Endometrium (tissue), 2 donors: ENCODE results near the gene IFNK.
A peak's percentile ranks its signal among the peaks of the same experiment; 100 is the strongest.

Experiments used
- FAIRE-seq: peaks from 2 replicates; lab custom pipeline; 2012; peaks lifted over from hg19 to GRCh38; lab: Jason Lieb, UNC
- donor health status: control.
- donor health status: control.

The IFNK gene

DNA sequence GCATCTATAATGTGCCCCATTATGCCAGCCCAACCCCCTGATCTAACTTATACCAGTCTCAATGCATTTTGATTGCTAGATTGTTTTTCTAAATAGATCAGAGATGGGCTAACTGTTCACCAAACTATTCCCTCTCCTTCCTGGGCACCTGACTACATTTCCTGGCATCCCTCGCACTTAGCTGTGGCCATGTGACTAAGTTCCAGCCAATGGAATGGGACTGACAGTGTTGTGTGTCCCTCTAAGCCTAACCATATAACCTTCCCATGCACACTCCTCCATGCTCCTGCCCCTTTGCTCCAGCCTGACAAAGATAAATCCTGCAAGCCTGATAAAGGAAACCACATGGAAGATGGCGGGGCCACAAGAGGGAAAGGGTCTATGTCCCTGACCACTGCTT lies 12.3 kb upstream of the IFNK start:
- FAIRE-seq: no peak

DNA sequence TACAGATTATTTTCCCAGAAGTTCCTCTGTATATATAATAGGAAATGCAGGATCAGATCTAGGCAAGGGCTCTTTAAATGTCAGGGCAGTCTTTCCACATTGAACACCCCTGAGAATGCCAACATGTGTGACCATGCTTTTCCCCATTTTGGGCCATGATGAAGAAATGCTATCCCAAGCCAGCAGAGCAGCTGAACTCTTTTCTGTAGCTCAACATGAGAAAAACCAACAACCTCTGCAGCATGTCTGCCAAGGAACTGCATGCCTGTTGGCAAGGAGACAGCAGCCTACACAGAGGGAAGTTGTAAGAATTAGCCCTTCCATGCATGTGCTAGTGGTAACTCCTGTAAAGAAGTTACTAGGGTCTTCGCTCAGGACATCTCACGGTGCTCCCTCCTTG lies 9.5 kb upstream of the IFNK start:
- no peak for FAIRE-seq

DNA sequence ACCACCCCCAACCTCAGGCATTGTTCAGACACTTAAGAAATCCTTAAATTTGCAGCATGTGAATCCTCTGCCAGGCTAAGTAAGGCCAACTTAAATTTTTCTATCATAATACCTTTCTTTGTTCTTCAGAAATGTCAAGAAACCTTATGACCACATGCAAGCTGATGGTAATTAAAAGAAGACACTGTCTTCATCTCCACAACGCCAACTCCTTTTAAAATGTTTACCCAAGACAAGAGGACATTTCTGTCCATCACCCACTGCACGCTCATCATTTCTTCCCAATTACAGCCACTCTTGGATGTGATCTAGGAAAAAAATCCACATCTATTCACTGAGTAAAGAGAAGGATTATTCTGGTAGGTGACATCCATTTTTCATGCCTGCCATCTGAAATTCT lies 6.1 kb upstream of the IFNK start:
- FAIRE-seq: no peak

DNA sequence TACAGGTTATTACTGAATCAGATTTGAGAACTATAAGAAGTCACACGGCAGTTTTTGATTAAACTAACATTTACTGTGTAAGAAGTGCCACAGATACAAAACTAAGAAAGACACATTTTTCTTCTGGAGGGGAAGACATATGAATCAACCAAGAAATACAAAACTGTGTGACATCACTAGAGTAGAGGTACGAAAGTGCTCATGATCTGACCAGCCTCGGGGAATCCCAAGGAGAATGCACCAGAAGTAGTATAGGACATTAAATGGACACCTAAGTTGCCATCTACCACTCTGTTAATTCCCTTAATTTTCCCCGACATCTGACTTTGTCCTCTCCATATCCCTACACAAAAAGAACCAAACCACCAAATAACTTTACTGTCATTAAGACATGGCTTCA lies 5.3 kb upstream of the IFNK start:
- no peak for FAIRE-seq

DNA sequence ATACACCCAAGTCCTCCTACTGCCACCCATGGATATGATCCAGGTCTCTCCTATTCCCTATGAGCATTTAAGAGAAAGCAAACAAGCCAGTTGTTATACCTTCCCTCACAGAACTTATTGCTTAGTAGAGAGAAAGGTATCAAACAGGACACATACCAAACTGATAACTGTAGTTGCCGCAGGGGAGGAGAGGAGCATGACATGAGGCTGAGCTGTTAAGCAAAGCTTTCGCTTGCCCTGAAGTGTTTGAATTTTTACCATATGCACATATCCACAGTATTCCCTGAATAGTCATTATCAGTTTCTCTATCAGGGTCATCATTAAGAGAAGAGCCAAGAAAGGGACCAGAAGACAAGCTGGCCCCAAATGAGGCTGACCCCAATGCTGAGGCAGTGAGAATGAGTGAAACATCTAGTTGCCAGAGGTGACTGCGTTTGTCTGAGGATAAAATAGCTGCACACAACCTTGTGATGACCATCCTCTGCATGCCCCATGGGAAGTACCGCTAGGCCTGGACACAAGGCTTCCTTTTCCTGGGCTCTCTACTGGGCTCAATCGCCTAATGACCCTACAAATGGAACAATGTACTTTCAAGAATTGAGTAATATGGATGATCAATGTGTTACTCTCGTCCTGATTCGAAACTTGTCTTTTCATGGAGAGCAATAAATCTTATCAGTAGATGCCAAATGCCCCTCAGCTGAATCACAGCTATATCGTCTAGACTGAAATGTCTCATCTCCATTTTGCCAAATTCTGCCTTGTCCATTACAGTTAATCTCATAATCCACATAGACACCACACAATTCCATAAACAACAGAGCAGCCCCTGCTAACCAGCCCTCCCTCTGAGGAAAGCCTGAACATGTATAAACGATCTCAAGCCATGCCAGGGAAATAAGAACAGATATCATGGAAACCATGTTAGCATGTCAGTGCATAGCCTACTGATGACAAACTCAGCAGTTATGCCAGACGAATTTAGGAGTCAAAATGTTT lies 4.3 kb upstream of the IFNK start:
- no peak for FAIRE-seq

DNA sequence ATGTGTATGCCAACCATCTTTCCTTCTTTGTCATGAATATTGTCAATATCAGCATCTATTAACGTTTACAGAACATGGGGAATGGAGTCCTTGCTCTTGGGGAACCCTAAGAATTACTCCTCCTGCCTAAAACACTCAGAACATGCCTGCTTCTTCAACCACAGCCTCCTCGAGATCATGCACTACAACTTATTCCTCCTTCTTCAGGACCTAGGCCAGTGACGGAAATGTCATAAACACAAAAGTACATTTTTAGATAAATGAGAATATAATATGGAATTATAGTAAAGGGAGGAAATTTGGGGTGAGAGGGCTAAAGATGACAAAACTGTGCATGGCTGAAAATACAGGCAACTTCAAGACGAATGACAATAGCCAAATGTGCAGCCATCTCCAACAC lies 3.1 kb upstream of the IFNK start:
- FAIRE-seq: no peak

DNA sequence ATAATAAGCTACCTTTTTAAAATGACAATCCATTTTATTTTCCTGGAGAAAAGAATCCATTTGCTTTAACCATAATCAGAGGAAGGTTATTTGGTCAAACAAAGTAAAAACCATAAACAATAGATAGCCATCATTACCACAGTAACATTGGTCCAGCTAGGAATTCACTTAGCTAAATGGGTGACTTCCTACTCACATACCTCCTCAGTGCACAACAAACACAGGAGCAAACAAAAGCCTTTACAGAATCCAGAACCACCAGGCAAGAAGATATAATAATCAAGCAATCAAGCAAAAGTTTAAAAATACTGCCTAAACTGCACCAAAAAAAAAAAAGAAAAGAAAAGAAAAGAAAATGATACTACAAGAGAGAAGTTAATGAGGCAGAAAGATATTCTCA lies 949 bp upstream of the IFNK start:
- no peak for FAIRE-seq

DNA sequence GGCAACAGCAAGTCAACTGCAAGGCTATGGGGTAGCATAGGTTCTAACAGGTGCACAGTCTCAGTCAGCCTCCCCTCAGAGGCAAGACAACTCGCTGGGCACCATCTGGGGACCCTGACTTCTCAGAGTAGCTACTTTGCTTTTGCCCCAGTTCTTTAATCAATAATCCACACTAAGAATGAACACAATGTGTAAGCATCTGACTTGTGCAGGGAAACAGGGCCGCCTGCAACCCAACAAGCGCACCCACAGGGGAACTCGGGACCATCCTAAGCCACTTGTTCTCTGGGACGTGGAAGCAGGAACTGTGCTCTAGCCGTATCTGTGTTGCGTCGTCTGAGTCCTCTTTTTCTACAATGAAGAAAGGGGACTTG lies 3.6 kb downstream of the IFNK start:
- no peak for FAIRE-seq

DNA sequence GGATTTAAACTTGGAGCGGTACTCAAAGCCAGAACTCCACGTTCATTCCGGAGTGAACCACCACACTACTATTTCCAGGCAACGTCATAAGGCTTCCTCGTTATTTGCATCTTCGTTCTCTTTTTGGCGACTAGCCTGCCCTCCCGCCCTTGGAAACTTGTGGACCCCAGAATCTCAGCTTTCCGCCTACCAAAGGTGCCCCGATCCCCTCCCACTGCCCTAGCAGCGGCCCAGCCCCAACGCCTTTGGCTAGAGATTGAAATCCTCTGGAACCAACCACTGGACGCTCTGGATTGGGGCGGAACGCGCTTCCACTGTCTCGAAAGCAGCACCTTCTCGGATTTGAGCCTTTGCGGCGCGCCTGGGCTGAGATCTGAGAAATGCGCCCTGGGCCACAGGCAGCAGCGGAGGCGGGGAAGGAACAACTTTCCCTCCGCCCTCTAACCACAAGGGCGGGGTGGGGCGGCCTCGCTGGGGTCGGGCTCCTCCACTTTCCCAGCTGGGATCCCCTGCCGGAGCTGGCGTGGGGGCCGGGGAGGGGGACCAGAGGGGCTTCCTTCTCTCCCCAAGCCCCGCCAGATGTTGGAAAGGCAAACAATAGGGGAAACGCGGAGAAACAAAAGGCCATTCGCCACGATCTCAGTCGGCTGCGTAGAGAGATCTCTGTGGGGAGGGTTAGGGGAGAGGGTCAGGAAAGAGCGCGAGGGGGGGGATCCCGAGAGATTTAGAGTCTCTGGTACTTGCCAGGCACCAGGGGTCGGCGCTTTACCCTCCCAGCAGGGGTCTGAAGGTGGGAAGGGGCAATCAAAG lies 4.2 kb downstream of the IFNK start:
- no peak for FAIRE-seq

DNA sequence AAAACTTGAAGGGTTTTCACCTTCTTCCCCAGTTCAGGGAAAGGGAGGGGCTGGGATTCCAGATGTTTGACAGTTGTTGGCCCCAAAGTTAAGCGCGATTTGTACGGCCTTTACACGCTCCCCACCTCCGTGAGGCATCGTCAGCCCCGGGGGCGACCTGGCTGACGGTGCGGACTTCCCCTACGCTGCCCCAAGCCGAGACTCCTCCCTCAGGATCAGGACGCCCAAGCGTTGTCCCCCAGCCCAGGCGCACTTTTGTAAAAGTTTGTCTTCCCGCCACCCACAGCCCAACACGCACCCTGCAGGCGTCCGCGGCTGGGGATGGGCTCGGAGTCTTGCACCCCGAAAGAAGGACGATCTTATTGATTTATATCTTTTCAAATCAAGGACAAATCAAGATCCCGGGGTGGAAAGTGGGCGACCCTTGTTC lies 4.8 kb downstream of the IFNK start:
- FAIRE-seq: no peak

DNA sequence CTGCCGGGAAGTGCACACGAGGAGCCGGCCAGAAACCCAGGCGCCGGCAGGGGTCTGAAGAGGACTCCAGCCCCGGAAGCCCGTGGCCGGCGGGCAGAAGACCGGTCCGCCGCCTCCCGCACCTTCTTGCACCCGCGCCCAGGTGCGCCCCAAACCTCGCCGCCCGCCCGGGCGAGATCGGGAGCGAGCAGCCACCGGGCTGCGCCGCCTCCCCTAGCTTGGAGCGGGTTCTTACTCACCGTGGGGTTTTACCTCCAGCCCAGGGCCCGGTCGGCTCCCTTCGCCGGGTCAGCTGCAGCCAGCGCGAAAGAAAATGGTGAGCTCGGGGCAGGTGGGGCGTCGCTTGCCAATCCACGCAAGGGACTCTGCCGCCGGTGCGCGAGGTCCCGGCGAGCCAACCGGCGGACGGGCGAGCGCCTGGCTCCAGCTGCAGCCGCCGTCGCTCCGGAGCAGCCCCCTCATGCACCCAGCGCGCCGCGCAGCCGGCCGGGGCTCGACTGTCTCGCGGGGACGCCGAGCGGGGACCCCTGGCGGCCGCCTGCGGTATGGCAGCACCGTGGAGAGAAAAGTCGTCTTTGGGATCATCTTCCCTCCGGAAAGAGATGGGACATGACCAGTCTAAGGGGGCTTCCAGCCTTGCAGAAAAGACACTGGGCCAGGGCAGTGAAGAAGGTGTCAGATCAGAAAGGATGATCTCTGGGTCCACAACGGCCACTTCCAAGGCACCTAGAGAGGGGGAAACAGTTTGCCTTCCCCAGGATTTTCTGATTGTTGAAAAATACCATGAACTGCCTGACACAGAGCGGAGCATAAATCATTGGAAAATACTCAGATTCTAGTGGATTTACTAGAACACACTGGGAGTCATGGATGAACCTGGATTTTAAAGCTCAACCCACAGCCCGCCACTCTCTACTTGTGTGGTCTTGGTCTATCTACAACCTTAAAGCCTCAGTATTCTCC lies 5.5 kb downstream of the IFNK start, which contains the start of gene MOB3B:
MOB3B (minus strand) TSS at position 499 of the 963 bp plus-strand sequence. CDS start 74,264 bp downstream, outside the sequence.
- no peak for FAIRE-seq

DNA sequence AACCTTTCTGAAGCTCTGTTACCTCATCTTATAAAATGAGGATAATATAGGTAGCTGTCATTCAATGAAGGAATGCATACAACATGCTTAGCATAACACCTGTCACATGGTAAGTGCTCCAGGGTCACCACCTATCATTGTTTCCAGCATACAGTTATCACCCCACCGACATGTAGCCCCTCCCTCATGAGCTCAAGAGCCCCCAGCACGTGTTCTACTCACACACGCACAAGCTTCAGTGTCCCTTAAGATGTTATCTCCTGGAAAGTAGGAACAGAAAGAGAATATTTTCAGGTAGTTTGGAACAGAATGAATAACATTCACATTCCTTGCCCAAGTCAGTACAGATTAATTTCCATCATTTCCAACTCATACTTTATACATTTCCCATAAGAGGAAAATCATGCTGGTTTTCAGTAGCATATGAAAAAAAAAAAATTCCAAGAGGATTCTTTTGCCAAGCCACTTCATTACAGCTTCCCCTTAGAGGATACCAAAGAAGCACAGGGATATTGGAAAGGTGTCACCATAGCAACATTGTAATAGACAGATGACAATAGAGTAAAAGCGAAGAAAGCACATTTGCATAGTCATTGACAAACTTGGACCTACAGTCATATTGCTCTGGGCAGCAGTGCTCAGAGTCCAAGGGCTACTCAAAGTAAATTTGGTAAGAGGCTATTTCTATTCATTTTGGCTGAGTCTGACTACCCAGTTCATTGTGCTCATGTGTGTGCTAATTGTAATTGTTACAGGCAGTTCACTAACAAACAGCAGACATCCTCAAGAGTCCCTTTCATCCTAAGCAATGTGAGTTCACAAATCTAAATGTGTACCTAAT lies 7.0 kb downstream of the IFNK start:
- FAIRE-seq: no peak

DNA sequence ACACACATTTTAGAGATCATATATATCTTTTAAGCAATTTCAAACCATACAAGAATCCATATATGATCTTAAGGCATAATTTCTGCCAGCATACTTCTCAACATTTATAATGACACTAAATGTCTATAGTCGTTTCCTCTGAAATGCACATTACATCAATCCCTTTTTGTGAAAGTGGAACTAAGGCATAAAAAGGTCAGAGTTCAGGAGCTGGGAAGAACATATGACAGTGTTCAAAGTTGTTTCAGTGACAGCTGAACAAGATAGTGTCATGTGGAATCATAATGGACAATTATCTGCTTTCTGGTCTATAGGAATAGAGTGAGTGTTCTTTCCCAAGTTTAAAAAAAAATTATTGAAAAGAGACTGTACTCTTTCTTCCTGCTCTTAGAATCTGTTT lies 8.0 kb downstream of the IFNK start:
- FAIRE-seq: no peak

DNA sequence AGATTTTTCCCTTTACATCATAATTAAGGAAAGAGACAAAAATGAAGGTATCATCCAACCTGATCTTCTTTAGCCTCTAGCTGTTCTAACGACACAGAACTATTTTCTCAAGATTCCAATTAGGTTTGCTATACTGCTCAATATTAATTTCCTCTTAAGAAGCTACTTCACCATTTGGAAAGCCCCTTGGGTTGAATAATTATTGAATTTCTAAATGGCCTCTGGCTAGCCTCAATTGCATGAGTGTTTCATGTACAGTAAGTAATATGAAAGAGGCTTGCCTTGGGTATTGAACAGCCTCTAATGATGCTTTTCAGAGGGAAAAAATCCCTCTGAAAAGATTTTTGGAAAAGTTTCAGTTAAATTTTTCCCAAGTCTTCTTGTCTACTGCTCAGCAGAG lies 9.2 kb downstream of the IFNK start:
- FAIRE-seq: no peak

DNA sequence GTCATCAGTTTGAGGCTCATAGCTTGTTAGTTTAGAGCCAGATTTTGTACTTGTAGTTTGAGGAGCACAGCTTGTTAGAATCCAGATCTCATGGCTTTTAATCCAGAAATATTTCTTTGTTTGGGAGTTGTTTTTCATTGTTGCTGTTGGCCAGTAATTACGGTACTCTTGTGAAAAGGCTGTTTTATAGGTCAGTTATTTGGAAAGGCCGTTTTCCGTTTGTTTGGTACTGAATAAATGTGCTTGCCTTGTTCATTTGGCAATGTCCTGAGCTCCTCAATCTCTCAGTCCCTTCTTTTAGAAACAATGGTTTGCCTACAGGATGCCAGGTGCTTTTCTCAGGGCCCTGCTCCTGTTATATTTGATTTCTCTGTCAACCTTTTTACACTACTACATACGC lies 10.0 kb downstream of the IFNK start:
- FAIRE-seq: peak; percentile 59

DNA sequence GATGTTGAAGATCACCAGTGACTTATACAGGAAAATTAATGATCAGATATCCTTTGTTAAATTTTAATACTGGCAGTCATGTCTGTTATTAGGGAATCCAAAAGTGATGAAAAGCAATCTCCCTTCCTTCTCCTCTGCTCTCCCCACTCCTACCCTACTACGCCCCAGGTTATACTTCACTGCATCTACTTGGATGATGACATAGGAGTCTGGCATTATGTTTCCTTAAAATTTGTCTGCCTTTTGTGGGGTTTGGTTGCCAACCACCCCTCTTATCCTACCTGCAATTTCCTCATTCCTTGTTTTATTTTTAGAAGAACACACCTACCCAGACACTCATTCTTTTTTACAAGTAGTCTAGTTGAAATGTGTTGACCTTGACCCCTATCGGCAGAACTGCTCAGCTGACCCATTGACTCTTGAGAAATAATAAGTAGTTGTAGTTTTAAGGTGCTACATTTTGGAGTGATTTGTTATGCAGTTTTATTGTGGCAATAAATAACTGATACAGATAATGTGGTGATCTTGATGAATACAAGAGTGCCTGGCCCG lies 10.6 kb downstream of the IFNK start:
- FAIRE-seq: no peak

DNA sequence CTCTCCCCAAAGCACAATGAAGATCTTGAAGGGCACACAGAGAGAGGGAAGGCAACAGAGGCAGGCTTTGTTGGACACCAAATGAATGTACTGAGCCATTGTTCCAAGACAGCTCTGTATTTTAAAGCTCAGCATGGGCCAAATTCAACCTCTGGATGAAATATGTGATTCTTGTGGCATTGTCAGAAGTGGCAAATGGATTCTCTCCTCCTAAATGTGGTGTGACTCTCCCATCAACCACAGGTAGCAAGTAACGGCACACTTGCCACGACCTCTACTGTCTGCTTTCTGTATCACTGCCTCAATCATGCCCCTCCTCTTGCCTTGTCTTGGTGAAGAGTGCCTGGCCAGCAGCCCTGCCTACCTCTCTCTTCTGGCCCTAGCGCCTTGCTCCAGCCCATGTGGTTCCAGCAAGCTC lies 11.6 kb downstream of the IFNK start:
- FAIRE-seq: no peak

DNA sequence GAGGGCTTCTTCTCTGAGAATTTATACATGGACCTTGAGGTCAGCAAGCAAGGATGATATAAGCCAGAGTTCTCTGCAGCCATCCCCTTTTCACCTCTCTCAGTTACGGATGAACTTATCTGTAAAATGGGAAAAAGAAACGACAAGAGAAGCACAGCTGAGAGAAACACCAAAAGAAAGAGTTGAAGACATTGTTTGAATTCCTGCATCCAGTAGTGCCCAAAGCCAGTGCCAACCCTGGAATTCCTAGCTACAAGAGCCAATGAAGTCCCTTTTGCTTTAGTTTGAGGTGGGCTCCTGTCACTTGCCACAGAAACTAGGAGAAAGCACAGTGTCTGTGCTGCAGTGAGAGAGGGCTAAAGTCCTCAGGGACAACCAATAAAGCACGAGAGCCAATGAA lies 12.1 kb downstream of the IFNK start:
- no peak for FAIRE-seq

DNA sequence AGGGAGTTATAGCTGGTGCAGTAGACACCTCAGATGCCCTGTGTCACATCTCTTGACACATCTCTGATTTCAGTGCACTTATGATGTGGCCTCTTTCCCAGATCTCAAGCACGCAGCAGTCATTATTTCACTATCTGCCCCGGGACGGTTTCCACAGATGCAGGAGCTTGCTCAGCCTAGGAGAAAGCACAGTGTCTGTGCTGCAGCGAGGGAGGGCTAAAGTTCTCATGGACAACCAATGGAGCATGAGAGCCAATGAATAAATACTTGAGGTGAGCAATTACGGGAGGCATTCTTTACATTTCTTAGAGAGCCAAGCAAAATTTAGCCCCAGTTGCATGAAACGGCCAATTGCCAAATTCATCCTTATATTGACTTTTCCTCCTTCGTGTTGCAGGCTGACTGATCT lies 12.9 kb downstream of the IFNK start:
- FAIRE-seq: no peak

DNA sequence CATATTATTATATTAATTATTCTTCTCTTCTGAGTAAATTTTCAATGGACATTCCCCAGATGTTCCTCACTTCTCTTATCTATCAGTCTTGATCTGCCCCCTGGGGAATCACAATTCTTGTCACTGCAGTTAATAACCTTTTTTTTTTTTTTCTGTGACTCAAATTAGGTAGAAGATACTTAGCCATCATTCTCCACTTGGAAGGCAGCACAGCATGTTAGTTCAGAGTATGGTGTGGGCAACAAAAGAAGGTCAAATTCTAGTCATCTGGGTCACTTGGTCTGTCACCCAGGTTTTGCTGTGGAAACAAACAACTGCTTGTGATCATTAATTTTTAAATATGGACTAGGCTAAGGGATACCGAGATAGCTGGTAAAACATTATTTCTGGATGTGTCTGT lies 13.7 kb downstream of the IFNK start:
- FAIRE-seq: no peak

DNA sequence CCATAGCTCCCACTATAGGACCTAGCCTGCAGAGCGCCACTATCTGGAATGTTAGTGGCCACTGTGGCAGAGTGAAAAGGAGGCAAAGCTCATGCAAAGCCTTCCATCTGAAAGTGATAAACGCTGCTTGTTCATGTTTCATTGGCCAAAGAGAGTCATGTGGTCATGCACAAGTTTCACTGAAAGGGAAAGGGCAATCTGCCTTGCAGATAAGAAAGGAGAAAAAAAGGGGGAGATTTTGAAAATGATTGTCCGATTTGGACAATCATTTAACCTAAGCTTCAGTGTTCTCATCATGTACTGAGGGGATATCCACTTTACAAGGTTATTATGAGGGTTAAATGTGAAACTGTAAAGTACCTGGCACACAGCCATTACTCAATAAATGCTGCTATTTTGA lies 14.6 kb downstream of the IFNK start:
- no peak for FAIRE-seq
